HEK293T (cell line): ENCODE measurements around the gene CSNK1G1.
"Not testable (repeated sequence)": the region's sequence is repeated elsewhere in the genome, so short reads cannot be mapped to it uniquely, and the experiment has no call there.

Experiments
- CTCF ChIA-PET: fragments of 350-600 bp; formaldehyde crosslinking; extraction: SDS; loops from one replicate; lab custom pipeline; 2021; ENCODE audit warnings: antibody characterized with exemption, inconsistent platforms; lab: Yijun Ruan, JAX
- POLR2A ChIA-PET: fragments of 350-600 bp; formaldehyde crosslinking; extraction: SDS; loops from one replicate; lab custom pipeline; 2020; ENCODE audit warnings: antibody characterized with exemption, inconsistent platforms; lab: Yijun Ruan, JAX
- DNase-seq: peaks from one replicate; pipeline ENCODE4 v3.0.0; 2012; ENCODE audit warnings: mixed read lengths; ENCODE audit errors: extremely low spot score
- ARNT ChIP-seq: fragments of 450-650 bp; IDR thresholded peaks from 2 replicates; pipeline ENCODE4 v1.6.1; 2017; ENCODE audit warnings: mild to moderate bottlenecking
- BHLHE40 ChIP-seq: fragments of 450-650 bp; IDR thresholded peaks from 2 replicates; pipeline ENCODE4 v1.6.1; 2016; ENCODE audit warnings: mild to moderate bottlenecking, moderate library complexity, borderline replicate concordance
- CTBP1 ChIP-seq: fragments of 450-650 bp; IDR thresholded peaks from 2 replicates; pipeline ENCODE4 v1.6.1; 2016; ENCODE audit warnings: borderline replicate concordance
- ELF4 ChIP-seq: fragments of 450-650 bp; IDR thresholded peaks from 2 replicates; pipeline ENCODE4 v1.6.1; 2017; ENCODE audit warnings: antibody characterized with exemption
- FOXA1 ChIP-seq: fragments of 450-650 bp; IDR thresholded peaks from 2 replicates; pipeline ENCODE4 v1.6.1; 2016; ENCODE audit warnings: mild to moderate bottlenecking
- FOXK2 ChIP-seq: fragments of 450-650 bp; IDR thresholded peaks from 2 replicates; pipeline ENCODE4 v1.6.1; 2016; ENCODE audit warnings: mild to moderate bottlenecking
- FOXM1 ChIP-seq: fragments of 450-650 bp; IDR thresholded peaks from 2 replicates; pipeline ENCODE4 v1.6.1; 2017; ENCODE audit warnings: mild to moderate bottlenecking, borderline replicate concordance
- HDGF ChIP-seq: fragments of 450-650 bp; IDR thresholded peaks from 2 replicates; pipeline ENCODE4 v1.6.1; 2017; ENCODE audit warnings: antibody characterized with exemption, borderline replicate concordance
- L3MBTL2 ChIP-seq: fragments of 450-650 bp; conservative IDR thresholded peaks from 2 replicates; pipeline ENCODE4 v1.6.1; 2016; ENCODE audit warnings: mild to moderate bottlenecking
- LEF1 ChIP-seq: fragments of 450-650 bp; IDR thresholded peaks from 2 replicates; pipeline ENCODE4 v1.6.1; 2017; ENCODE audit warnings: mild to moderate bottlenecking, borderline replicate concordance
- NFRKB ChIP-seq: fragments of 450-650 bp; IDR thresholded peaks from 2 replicates; pipeline ENCODE4 v1.6.1; 2016; ENCODE audit warnings: mild to moderate bottlenecking, moderate library complexity
- SP1 ChIP-seq: fragments of 450-650 bp; IDR thresholded peaks from 2 replicates; pipeline ENCODE4 v1.6.1; 2017
- SUZ12 ChIP-seq: fragments of 450-650 bp; IDR thresholded peaks from 2 replicates; pipeline ENCODE4 v1.6.1; 2016; ENCODE audit warnings: mild to moderate bottlenecking
- TARDBP ChIP-seq: fragments of 450-650 bp; IDR thresholded peaks from 2 replicates; pipeline ENCODE4 v1.6.1; 2016
- ZNF384 ChIP-seq: fragments of 450-650 bp; IDR thresholded peaks from 2 replicates; pipeline ENCODE4 v1.6.1; 2016
- TF ChIP-seq, protein P1 (sequence below): fragments of 450-650 bp; IDR thresholded peaks from 2 replicates; pipeline ENCODE4 v1.6.1; 2016

The CSNK1G1 gene

DNA sequence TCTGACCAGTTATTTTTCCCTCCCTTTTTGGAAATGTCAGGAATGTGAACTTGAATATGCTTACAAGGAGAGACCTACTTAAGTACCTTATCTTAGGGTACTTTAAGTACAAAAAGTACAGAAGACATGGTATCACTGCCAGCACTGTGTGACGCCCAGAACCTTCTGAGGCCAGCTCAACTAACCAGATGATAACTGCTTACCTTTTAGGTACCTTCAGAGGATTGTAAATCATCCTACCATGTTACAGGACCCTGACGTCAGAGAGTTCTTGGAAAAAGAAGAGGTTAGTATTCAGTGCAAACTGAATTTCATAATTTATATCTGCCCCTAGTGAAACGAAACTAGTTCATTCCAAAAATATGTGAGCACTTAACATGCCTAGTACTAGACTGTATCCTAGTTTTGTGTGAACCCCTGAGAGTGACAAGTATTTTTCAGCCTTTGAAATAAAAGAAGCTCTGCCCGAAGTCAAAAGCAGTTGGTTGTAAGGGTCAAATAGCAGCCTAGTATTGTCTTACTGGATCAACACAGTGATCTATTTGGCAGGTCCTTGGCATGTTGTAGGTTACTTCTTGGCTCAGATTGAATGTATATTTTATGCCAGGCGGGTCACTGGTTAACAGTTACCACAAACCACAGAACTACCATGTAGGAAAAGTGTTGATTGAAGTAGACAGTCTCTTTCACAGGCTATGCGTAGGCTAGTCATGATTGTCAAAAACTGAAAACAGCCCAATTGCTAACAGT is 228.3 kb downstream of the CSNK1G1 start:
- DNase-seq = no peak
- ChIA-PET POLR2A (no interaction called here), CTCF (no interaction called here)
- no peak for TF ChIP-seq FOXA1
- TF ChIP-seq SUZ12 = no peak
- TF ChIP-seq FOXK2 = no peak
- TF ChIP-seq L3MBTL2 = no peak

DNA sequence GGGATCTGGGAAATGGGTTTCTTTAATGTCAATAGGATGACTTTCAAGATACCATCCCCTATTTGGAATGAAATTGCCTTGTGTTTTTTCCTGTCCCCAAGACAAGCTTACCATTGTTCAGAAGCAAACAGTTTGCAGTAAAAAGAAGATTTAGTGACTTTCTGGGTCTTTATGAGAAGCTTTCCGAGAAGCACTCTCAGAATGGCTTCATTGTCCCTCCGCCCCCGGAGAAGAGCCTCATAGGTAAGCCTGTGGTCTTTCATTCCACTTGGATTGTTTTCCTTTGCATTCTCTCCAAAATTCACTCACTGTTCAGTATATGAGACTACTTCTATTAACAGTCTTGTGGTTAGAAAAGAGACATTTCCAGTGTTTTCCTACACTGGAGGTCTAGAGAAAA is 230.0 kb downstream of the CSNK1G1 start:
- ChIA-PET CTCF (no interaction called here), POLR2A (no interaction called here)
- DNase-seq = no peak
- no peak for TF ChIP-seq L3MBTL2
- no peak for TF ChIP-seq LEF1
- no peak for TF ChIP-seq SUZ12
- no peak for TF ChIP-seq HDGF
- TF ChIP-seq NFRKB = no peak
- no peak for TF ChIP-seq FOXA1
- no peak for TF ChIP-seq BHLHE40
- TF ChIP-seq CTBP1 = no peak
- no peak for TF ChIP-seq ARNT
- TF ChIP-seq, protein P1, sequence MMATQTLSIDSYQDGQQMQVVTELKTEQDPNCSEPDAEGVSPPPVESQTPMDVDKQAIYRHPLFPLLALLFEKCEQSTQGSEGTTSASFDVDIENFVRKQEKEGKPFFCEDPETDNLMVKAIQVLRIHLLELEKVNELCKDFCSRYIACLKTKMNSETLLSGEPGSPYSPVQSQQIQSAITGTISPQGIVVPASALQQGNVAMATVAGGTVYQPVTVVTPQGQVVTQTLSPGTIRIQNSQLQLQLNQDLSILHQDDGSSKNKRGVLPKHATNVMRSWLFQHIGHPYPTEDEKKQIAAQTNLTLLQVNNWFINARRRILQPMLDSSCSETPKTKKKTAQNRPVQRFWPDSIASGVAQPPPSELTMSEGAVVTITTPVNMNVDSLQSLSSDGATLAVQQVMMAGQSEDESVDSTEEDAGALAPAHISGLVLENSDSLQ = no peak
- no peak for TF ChIP-seq ELF4
- no peak for TF ChIP-seq TARDBP
- no peak for TF ChIP-seq SP1
- no peak for TF ChIP-seq ZNF384
- TF ChIP-seq FOXK2 = no peak
- no peak for TF ChIP-seq FOXM1

DNA sequence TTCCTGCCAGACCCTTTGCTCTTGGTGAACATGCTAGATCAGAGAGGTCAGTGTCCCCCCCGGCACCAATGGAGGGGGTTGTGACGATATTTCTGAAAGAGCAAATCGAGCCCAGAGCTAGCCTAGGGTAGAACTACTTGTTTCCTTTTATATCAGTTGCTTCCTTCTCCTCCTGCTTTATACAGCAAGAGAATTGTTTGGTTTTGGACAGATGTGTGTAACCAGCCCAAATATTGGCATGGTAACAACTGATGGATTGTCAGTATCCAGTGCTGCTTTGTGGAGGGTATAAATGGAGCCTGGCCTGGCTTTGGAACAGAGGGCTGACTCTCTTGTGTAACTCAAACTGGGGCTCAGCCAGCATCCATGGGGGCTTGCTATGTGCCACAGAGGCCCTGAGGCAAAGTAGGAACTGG is 233.0 kb downstream of the CSNK1G1 start:
- ChIA-PET POLR2A (no interaction called here), CTCF (no interaction called here)
- no peak for DNase-seq
- no peak for TF ChIP-seq ZNF384
- TF ChIP-seq, protein P1 = no peak
- no peak for TF ChIP-seq ARNT
- no peak for TF ChIP-seq NFRKB
- no peak for TF ChIP-seq HDGF

DNA sequence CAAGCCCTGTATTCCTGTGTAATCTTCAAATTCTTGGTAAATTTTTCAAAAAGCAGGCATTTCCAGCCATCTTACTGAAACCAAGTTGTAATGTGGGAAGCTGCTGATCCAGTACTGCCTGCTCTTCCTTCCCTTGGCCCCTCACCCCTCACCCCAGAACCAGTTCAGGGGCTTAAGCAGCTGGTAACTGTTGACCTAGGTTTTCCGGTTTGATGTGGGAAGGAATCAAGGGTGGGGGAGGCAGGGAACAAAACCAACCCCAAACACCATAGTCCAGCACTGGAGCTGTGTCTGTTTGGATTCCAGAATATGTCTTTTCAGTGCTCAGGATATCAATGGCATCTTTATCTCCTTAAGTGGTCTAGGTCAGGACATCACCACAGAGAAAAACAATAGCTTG is 233.5 kb downstream of the CSNK1G1 start:
- TF ChIP-seq TARDBP (no peak), NFRKB (no peak), ELF4 (no peak), FOXA1 (no peak), BHLHE40 (no peak), LEF1 (no peak), SP1 (no peak)
- TF ChIP-seq, protein P1 = no peak
- DNase-seq = no peak
- POLR2A ChIA-PET = no interaction called here
- CTCF ChIA-PET = no interaction called here

DNA sequence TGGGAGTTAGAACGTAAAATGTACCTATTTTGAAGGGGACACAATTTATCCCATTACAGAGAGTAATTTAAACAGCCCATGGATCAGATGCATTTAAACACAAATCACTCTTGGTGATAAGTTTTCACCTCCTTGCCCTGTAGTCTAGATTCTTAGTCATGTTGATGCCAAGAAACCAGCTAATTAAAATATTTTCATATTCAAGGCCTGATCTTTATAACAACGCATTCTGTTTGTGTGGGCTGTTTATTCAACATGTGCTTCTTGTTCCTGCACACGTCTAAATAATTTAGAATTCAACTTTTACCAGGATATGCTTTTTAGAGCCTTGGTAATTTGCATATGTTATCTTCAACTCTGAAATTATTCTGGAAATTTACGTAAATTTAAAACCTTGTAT is 234.4 kb downstream of the CSNK1G1 start:
- ChIA-PET POLR2A (no interaction called here), CTCF (no interaction called here)
- TF ChIP-seq BHLHE40 = no peak
- no peak for TF ChIP-seq LEF1
- no peak for TF ChIP-seq FOXA1
- TF ChIP-seq ZNF384 = no peak
- no peak for TF ChIP-seq CTBP1
- TF ChIP-seq ELF4 = no peak
- no peak for TF ChIP-seq HDGF
- TF ChIP-seq SP1 = no peak
- TF ChIP-seq FOXK2 = no peak
- TF ChIP-seq TARDBP = no peak
- no peak for TF ChIP-seq SUZ12
- TF ChIP-seq FOXM1 = no peak
- TF ChIP-seq, protein P1 = no peak
- TF ChIP-seq NFRKB = no peak
- TF ChIP-seq ARNT = no peak
- TF ChIP-seq L3MBTL2 = no peak
- DNase-seq = no peak

DNA sequence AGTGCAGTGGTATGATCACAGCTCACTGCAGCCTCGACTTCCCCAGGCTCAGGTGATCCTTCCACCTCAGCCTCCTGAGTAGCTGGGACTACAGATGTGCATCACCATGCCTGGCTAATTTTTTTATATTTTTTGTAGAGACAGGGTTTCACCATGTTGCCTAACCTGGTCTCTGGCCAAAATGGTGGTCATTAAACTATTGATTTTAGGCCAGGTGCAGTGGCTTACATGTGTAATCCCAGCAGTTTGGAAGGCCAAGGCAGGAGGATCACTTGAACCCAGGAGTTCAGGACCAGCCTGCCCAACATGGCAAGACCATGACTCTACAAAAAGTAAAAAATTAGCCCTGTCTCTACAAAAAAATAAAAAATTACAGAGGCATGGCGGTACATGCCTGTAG is 235.7 kb downstream of the CSNK1G1 start:
- DNase-seq, CTCF ChIA-PET, POLR2A ChIA-PET: not testable (repeated sequence)
